ENCODE measurements around the gene CD22.
"Not testable (repeated sequence)": the region's sequence is repeated elsewhere in the genome, so short reads cannot be mapped to it uniquely, and the experiment has no call there.

The CD22 gene

DNA sequence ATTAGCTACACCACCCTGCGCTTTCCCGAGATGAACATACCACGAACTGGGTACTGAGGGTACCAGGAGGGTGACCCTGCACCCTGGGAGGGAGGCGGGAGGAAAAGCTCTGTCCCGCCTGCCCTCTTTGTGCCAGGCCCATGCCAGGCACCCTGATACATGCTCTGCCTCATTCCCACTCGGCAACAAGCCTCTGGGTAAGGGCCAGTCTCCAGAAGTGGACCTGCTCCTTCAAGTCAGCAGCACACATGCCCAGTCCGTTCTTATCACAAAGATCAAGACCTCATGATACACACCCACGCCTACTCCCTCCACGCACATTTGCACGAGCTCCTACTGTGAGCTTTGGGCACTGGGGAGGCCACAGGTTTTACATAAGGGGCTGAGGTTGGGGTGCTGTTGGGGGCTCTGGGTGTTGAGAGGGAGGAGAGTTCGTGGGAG, 16.7 kb downstream of the CD22 start:
- no peak for DNase-seq

DNA sequence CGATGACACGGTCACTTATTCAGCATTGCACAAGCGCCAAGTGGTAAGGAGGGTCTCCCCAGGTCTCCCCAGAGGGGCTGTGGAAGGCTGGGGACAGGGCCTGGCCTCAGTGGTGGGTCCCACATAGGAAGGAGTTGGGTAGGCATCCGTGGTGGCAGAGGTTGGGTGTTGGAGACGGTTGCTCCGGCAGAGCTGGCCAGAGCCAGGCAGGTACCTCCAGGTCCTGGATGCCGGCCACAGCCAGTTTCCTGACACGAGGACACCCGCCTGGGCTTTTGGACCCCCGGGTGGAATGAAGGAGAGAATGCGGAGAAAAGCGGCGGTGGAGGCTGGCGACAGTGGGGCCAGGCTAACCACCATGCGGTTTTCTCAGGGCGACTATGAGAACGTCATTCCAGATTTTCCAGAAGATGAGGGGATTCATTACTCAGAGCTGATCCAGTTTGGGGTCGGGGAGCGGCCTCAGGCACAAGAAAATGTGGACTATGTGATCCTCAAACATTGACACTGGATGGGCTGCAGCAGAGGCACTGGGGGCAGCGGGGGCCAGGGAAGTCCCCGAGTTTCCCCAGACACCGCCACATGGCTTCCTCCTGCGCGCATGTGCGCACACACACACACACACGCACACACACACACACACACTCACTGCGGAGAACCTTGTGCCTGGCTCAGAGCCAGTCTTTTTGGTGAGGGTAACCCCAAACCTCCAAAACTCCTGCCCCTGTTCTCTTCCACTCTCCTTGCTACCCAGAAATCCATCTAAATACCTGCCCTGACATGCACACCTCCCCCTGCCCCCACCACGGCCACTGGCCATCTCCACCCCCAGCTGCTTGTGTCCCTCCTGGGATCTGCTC, 17.4 kb downstream of the CD22 start:
- peak; percentile 82 for DNase-seq

DNA sequence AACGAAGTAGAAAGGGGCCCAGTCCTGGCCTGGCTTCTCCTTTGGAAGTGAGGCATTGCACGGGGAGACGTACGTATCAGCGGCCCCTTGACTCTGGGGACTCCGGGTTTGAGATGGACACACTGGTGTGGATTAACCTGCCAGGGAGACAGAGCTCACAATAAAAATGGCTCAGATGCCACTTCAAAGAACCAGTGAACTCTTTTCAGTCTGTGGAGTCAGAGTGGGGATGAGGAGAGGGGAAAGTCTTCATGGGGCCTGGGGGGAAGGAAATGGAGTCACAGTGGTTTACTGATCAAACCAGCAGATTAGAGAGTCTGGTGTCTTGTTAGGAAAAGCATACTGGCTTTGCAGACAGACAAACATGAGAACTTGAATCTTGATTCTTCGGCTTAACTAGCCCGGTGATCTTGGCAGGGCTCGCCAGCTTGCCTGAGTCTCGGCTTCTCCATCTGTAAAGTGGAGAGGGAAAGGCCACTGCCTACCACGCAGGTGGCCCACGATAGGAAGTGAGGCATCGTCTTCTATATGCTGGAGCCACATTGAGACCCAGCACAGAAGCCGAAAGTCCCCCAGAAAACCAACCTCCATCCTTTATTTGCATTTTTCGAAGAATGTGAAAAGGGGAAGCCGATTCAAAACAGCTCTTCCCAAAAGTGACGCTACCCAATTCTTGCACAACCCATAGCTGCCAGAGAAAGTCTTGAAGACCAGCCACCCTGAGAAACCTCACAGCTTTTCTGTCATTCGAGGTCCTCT, 18.4 kb downstream of the CD22 start, which contains the start of gene FFAR1:
FFAR1 (plus strand) TSS at position 732 of the 759 bp plus-strand sequence. CDS start 3,650 bp downstream, outside the sequence.
- DNase-seq = peak; percentile 73

- DNase-seq = no peak
Measured at GRCh38 chr19:35347930-35348298, 18.9 kb downstream of the CD22 start.

GRCh38 chr19:35348911-35349611, 20.1 kb downstream of the CD22 start:
- no peak for DNase-seq

- no peak for DNase-seq
Measured at GRCh38 chr19:35349614-35350521, 20.9 kb downstream of the CD22 start.

- no peak for DNase-seq
Measured at GRCh38 chr19:35350591-35350990, 21.6 kb downstream of the CD22 start.

GRCh38 chr19:35351411-35352176, 22.6 kb downstream of the CD22 start:
- no peak for DNase-seq

DNA sequence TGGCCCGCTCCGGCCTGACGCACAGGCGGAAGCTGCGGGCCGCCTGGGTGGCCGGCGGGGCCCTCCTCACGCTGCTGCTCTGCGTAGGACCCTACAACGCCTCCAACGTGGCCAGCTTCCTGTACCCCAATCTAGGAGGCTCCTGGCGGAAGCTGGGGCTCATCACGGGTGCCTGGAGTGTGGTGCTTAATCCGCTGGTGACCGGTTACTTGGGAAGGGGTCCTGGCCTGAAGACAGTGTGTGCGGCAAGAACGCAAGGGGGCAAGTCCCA, 23.1 kb downstream of the CD22 start:
- no peak for DNase-seq

DNA sequence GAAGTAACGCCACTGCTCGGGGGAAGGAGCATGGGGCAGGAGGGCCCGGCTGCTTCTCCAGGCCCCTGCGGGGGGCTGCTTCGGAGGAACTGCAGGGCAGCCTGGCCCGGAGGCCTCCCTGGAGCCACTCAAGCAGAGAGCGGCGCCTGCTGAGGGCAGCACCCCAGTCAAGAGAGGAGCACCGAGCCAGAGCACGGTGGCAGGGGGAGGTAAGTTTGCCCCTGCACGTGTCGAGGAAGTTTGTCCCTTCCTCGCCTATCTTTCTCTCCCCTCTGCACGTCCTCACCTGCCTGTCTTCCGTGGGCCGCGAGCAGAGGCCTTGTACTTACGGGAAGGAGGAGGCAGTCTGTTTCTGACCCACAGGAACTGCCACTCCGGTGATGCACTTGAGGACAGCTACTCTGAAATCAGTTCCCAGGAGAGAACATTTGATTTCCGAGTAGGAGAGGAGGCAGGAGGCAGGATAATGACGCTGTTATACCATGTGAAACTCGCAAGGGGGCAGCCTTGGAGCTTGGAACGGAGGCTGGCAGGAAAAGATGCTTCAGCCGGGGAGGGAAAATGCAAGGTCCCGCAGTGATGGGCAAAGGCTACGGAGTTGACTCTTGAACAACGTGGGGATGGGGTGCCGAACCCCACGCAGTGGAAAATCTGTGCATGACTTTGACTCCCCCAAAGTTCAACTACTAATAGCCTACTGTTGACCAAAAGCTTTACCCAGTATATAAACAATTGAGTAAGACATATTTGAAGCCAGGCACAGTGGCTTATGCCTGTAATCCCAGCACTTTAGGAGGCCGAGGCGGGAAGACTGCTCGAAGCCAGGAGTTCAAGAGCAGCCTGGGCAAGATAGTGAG, 23.7 kb downstream of the CD22 start:
- peak; percentile 81 for DNase-seq

- DNase-seq = no peak
Measured at GRCh38 chr19:35353635-35354034, 24.6 kb downstream of the CD22 start.

DNA sequence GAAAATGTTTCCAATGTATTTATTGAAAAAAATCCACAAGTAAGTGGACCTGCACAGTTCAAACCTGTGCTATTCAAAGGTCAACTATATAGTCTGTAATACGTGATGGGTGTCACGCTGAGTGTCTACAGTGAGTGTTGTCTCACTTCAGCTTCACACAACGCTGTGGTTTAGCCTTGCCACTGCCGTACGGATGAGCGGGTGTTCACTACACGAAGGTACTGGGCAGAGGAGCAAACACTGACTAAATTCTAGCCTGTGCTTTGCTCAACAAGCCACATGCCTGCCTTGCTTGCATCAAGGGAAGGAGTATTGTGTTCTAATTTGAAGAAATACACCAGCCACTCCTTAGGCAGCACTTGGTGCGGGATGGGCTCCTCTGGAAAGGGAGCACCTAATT, 25.9 kb downstream of the CD22 start:
- DNase-seq = no peak

- no peak for DNase-seq
Measured at GRCh38 chr19:35355791-35356460, 26.9 kb downstream of the CD22 start.

- DNase-seq = peak; percentile 24
Measured at GRCh38 chr19:35357867-35358573, 29.0 kb downstream of the CD22 start, which contains the start of gene FFAR3. Gene FFAR3, plus strand, starts transcription at chr19:35358460. Its CDS starts 431 bp downstream, at chr19:35358891.

- not testable (repeated sequence) for DNase-seq
Measured at GRCh38 chr19:35358834-35359233, 29.8 kb downstream of the CD22 start.

DNA sequence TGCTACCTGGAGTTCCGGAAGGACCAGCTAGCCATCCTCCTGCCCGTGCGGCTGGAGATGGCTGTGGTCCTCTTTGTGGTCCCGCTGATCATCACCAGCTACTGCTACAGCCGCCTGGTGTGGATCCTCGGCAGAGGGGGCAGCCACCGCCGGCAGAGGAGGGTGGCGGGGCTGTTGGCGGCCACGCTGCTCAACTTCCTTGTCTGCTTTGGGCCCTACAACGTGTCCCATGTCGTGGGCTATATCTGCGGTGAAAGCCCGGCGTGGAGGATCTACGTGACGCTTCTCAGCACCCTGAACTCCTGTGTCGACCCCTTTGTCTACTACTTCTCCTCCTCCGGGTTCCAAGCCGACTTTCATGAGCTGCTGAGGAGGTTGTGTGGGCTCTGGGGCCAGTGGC, 30.4 kb downstream of the CD22 start:
- DNase-seq = not testable (repeated sequence)

- not testable (repeated sequence) for DNase-seq
Measured at GRCh38 chr19:35360081-35360480, 31.1 kb downstream of the CD22 start.

GRCh38 chr19:35360880-35361420, 32.0 kb downstream of the CD22 start:
- DNase-seq = no peak
